Measurements from ENCODE around the gene SPATA13.

The SPATA13 gene

DNA sequence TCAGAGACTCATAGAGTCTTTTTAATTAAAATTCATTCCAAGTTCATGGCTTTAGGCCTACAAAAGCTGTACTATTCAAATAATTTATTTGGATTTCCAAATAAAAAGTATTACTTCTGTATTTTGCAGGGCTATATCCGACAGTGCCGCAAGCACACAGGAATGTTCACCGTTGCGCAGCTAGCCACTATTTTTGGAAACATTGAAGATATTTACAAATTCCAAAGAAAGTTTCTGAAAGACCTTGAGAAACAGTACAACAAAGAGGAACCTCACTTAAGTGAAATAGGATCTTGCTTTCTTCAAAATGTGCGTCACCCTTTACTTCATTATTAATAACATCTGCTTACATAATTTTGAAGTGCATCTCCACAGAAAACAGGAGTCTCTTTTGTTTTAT is 128.3 kb downstream of the SPATA13 start:
- TF ChIP-seq, protein P1, sequence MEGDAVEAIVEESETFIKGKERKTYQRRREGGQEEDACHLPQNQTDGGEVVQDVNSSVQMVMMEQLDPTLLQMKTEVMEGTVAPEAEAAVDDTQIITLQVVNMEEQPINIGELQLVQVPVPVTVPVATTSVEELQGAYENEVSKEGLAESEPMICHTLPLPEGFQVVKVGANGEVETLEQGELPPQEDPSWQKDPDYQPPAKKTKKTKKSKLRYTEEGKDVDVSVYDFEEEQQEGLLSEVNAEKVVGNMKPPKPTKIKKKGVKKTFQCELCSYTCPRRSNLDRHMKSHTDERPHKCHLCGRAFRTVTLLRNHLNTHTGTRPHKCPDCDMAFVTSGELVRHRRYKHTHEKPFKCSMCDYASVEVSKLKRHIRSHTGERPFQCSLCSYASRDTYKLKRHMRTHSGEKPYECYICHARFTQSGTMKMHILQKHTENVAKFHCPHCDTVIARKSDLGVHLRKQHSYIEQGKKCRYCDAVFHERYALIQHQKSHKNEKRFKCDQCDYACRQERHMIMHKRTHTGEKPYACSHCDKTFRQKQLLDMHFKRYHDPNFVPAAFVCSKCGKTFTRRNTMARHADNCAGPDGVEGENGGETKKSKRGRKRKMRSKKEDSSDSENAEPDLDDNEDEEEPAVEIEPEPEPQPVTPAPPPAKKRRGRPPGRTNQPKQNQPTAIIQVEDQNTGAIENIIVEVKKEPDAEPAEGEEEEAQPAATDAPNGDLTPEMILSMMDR (conservative IDR thresholded peaks at IDR 0.05; ENCODE audit: low read length) = no peak
- no peak overlapping the region for H3K4me3 ChIP-seq (ENCODE audit: low read length)
- peak; percentile 51 for DNase-seq (ENCODE audit: low read depth)

DNA sequence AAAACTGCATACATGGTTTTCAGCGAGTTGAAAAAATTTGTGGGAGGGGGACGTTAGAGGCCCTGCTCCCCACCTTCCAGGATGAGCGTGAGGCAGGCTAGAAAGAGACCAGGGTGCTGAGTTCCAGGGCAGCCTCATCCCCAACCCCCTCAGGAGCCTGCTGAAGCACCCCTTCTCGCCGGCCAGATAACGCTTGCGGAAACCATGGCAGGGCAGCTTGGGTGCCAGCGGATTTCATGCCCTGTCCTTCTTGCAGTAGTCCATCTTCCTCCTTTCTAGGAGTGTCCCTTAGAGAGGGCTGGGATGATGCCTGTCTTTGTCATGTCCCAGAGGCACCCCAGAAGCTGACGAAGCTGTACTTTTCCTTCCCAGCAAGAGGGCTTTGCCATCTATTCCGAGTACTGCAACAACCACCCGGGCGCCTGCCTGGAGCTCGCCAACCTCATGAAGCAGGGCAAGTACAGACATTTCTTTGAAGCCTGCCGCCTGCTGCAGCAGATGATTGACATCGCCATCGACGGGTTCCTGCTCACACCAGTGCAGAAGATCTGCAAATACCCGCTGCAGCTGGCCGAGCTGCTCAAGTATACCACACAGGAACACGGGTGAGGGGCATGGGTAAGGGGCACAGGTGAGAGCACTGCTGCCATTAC is 129.9 kb downstream of the SPATA13 start:
- no peak overlapping the region for H3K4me3 ChIP-seq (ENCODE audit: low read length)
- DNase-seq (ENCODE audit: low read depth) = no peak
- TF ChIP-seq, protein P1 (conservative IDR thresholded peaks at IDR 0.05; ENCODE audit: low read length) = no peak

DNA sequence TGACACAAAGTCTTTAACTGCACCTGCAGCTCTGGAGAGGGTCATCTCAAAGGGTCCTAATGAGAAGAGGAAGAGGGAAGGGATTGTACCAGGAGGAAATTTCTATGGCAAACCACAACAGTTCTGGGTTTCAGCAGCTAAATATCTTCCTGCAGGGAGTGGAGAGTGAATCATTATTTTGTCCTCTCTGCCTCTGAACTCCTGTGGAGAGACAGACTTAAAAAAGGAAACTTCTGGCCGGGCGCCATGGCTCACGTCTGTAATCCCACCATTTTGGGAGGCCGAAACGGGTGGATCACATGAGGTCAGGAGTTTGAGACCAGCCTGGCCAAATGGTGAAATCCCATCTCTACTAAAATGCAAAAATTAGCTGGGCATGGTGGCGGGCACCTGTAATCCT is 132.0 kb downstream of the SPATA13 start:
- DNase-seq (ENCODE audit: low read depth) = no peak
- TF ChIP-seq, protein P1 (conservative IDR thresholded peaks at IDR 0.05; ENCODE audit: low read length) = no peak

DNA sequence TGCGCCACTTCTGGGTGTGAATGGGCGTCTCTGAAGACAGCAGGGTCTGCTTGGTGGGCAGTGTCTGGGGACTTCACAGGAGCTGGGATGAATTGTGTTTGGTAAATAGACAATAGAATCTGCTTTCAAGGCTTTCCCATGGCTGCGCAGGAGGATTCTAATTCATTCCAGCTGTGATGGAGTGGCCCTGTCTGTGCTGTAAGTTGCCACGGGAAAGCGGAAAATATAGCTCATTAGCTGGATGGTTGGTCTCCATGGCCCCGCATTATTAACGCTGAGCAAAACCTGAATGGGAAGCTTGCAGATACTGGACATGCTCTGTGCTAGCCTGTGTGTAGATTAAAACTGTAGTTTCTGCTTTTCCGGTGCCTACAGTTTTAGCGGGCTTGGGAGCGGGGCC is 133.2 kb downstream of the SPATA13 start:
- H3K4me3 ChIP-seq (ENCODE audit: low read length) = no peak overlapping the region
- TF ChIP-seq, protein P1 (conservative IDR thresholded peaks at IDR 0.05; ENCODE audit: low read length) = no peak
- DNase-seq (ENCODE audit: low read depth) = no peak

More for the DNA sequence above, 132.0 kb downstream of the SPATA13 start:
- no peak overlapping the region for H3K4me3 ChIP-seq (ENCODE audit: low read length)

DNA sequence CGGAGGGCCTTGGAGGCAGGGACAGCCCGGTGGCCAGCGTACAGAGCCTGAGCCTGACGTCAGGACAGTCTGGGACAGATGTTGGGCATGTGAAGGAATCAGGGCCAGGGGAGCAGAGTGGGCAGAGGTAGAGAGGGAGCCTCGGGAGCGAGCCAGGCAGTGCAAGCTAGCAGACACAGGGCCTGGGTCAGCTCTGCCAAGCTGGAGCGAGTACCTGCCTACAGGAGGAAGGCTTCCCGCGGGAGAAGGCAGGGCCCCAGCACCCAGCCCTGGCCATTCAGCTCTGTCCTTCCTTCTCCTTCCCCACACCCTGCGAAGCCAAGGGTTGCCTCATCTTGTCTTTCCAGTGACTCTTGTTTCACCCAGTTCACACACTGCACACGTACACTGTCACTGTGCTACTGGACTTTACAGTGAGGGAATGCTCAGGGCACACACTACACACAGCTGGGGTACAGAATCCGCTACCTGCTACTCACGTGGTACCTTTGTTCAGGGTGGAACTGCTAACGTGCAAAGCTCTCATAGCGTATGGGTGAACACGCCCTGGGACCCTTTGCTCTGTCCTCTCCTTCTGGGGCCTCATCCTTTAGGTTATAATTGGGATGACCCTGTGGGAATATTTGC is 139.1 kb downstream of the SPATA13 start:
- TF ChIP-seq, protein P1 (conservative IDR thresholded peaks at IDR 0.05; ENCODE audit: low read length) = no peak
- no peak for DNase-seq (ENCODE audit: low read depth)
- no peak overlapping the region for H3K4me3 ChIP-seq (ENCODE audit: low read length)

DNA sequence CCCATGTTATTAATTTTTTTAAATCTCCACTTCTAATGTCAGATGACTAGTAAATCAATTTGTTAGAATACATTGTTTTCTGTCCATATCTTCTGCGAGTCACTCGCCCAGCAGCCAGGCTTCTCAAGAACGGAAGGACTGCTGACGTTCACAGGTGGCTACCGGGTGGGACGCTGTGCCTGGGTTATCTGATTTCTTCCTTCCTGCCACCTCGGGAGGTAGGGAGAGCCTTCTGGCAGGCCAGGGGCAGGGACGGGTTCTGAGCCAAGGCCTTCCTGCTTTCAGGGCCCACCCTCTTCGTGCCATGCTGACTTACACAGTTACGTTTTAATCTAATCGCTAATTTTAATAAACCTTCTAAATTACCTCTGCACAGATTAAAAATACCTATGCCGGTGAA is 140.9 kb downstream of the SPATA13 start:
- no peak for DNase-seq (ENCODE audit: low read depth)
- TF ChIP-seq, protein P1 (conservative IDR thresholded peaks at IDR 0.05; ENCODE audit: low read length) = no peak
- no peak overlapping the region for H3K4me3 ChIP-seq (ENCODE audit: low read length)

DNA sequence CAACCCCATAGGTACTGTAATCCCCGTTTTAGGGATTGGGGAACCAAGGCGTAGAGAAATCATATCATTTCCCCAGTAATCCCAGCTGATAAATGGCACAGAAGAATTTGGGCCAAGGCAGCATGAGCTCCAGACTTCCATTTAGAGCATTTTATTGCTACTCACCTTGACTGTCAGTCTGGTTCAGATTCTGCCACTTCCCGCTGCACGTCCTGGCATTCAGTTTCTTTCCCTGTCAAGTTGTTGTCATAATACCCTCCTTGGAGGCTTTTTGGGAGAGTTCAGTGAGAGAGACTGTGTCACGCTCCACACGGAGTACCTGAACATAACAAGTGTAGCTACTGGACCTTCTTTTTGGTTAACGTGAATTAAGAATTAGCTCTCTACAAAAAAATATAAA is 141.4 kb downstream of the SPATA13 start:
- TF ChIP-seq, protein P1 (conservative IDR thresholded peaks at IDR 0.05; ENCODE audit: low read length) = no peak
- DNase-seq (ENCODE audit: low read depth) = no peak
- H3K4me3 ChIP-seq (ENCODE audit: low read length) = no peak overlapping the region

Data from AG10803 (cell line).